Upper lobe of right lung (tissue), 1 donor: ENCODE data around the gene USP6. TPM values are rescaled to one million over a fixed set of nuclear protein-coding genes. Genes with fewer than 3 reads are reported as not detected.

Source experiments
- ATAC-seq: fragments of 200-7000 bp; cut with Tn5 transposase; one replicate; pipeline ENCODE4 v1.9.1; 2020; ENCODE audit warnings: mild to moderate bottlenecking, moderate library complexity
- DNase-seq: peaks from one replicate; pipeline ENCODE4 v3.0.0-alpha.2; 2020
- H3K27ac ChIP-seq: fragments of 200-600 bp; one replicate; pipeline ENCODE4 v1.8.0; 2022
- H3K27me3 ChIP-seq: fragments of 200-600 bp; one replicate; pipeline ENCODE4 v1.8.0; 2022; ENCODE audit warnings: mild to moderate bottlenecking
- H3K36me3 ChIP-seq: fragments of 200-600 bp; one replicate; pipeline ENCODE4 v1.8.0; 2022
- H3K4me1 ChIP-seq: fragments of 200-600 bp; one replicate; pipeline ENCODE4 v1.8.0; 2022
- H3K4me3 ChIP-seq: fragments of 200-600 bp; one replicate; pipeline ENCODE4 v1.8.0; 2022; ENCODE audit warnings: mild to moderate bottlenecking
- H3K9me3 ChIP-seq: fragments of 200-600 bp; one replicate; pipeline ENCODE4 v1.8.0; 2022
- CTCF ChIP-seq: fragments of 200-600 bp; IDR thresholded peaks from one replicate; pipeline ENCODE4 v1.8.0; 2022; ENCODE audit warnings: antibody characterized with exemption
- intact Hi-C: fragments of 100-400 bp; cut with DNase I; formaldehyde crosslinking; loops from one replicate; pipeline ENCODE4 v1.11.0; 2022
- total RNA-seq: library from RNA; stranded (reverse); fragmentation: NEBNext Ultra II Directional; extraction: Animal tissue kit (Norgen Biotek cat#: 25700); gene quantifications from one replicate; pipeline ENCODE4 v1.2.1, GENCODE V29; 2021
- donor health status: DM: no; HTN: yes; CAD: no; lungs with severe emphysema.

USP6 gene
- total RNA-seq, 1 donor from 2014 or later, result 0.14 TPM

- Histone ChIP-seq H3K4me1 (no peaks in the 10 kb centered on the region), H3K9me3 (no peaks in the 10 kb centered on the region), H3K4me3 (no peak overlapping the region), H3K36me3 (no peaks in the 10 kb centered on the region), H3K27ac (no peak overlapping the region), H3K27me3 (no peaks in the 10 kb centered on the region)
- no peak for ATAC-seq
- DNase-seq, result no peak
- intact Hi-C loops, result no loop called here
- no peak for TF ChIP-seq CTCF
Observed at GRCh38 chr17:5200360-5200759, 84.5 kb downstream of the USP6 start.

- Histone ChIP-seq H3K27me3 (no peaks in the 10 kb centered on the region), H3K36me3 (no peaks in the 10 kb centered on the region), H3K27ac (no peak overlapping the region), H3K4me1 (no peaks in the 10 kb centered on the region), H3K4me3 (no peak overlapping the region), H3K9me3 (no peaks in the 10 kb centered on the region)
- TF ChIP-seq CTCF, result no peak
- intact Hi-C loops, result no loop called here
- no peak for DNase-seq
- no peak for ATAC-seq
Observed at GRCh38 chr17:5201011-5201410, 85.2 kb downstream of the USP6 start.

DNA sequence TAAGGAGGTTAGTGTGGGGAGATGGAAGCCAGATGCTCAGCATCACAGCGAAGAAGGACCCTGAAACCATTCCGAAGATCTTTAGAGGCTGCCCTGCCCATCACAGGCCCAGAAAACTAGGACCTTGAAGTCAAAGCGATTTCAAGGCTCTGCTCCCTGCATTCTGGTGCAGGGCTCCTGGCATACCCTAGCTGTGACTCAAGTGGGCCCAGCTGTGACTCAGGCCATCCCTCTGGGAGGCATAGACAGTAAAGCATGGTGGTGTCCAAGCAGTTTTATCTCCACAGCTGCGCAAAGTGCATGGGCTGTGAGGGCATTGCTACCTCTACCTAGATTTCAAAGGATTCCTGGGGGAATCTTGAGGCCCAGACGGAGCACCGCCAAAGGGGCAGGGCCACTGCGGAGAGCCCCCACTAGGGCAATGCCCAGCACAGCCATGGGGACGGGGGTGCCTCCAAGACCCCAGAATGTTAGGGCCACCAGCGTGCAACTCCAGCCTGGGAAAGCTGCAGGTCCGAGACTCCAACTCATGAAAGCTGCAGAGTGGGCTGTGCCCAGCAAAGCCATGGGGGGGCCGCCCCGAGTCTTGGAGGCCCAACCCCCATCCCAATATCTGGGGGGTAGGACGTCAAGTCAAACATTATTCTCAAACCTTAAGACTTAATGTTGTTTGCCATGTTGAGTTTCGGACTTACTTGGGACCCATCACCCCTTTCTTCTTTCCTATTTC, 87.5 kb downstream of the USP6 start:
- ATAC-seq, result no peak
- TF ChIP-seq CTCF, result no peak
- Histone ChIP-seq H3K27me3 (no peaks in the 10 kb centered on the region), H3K27ac (no peak overlapping the region), H3K4me3 (no peak overlapping the region), H3K4me1 (no peaks in the 10 kb centered on the region), H3K9me3 (no peaks in the 10 kb centered on the region), H3K36me3 (no peaks in the 10 kb centered on the region)
- intact Hi-C loops, result no loop called here
- no peak for DNase-seq

DNA sequence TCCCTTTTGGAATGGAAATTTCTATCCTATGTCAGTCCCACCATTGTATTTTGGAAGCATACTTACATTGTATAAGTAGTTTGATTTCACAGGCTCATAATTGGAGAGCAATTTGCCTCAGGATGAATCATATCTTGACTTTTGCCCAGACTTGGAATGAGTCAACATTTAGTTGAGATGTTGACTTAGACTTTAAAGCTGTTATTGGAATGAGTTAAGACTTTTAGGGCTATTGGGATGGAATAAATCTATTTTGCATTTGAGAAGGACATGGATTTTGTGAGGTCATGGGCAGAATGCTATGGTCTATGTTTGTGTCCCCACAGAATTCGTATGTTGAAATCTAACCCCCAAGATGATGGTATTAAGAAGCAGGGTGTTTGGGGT, 88.1 kb downstream of the USP6 start:
- no peak for ATAC-seq
- no peak for TF ChIP-seq CTCF

GRCh38 chr17:5209396-5209795, 93.6 kb downstream of the USP6 start:
- intact Hi-C loops, result no loop called here
- Histone ChIP-seq H3K27me3 (no peaks in the 10 kb centered on the region), H3K4me1 (no peaks in the 10 kb centered on the region), H3K4me3 (no peak overlapping the region), H3K9me3 (no peaks in the 10 kb centered on the region), H3K36me3 (peaks cover 16% of the 10 kb centered on the region), H3K27ac (no peak overlapping the region)
- ATAC-seq, result no peak
- DNase-seq, result no peak
- no peak for TF ChIP-seq CTCF

More for the DNA sequence above, 88.1 kb downstream of the USP6 start:
- no peak for DNase-seq
- no peaks in the 10 kb centered on the region for H3K36me3 ChIP-seq
- no peak overlapping the region for H3K27ac ChIP-seq
- no peaks in the 10 kb centered on the region for H3K4me1 ChIP-seq
- intact Hi-C loops, result no loop called here
- H3K4me3 ChIP-seq, result no peak overlapping the region
- H3K9me3 ChIP-seq, result no peaks in the 10 kb centered on the region
- no peaks in the 10 kb centered on the region for H3K27me3 ChIP-seq

DNA sequence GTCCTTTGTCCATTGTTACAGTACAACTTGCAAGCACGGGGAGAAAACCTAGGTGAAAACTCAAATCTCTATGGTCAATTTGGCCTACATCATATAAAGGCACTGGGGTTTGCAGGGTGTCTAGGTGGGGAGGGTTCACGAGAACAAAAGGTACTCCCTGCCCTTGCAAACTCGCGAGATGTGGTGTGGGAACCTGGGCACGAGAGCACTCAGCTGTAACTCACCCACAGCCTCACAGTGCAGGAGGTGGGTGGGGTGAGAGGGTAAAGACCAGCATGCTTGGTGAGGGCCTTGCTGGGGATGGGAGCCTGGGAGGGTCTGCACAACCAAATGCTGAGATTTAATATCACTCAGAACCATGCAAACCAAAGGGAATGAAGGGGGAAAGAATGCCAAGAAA, 94.3 kb downstream of the USP6 start:
- Histone ChIP-seq H3K27ac (no peak overlapping the region), H3K27me3 (no peaks in the 10 kb centered on the region), H3K36me3 (peaks cover 16% of the 10 kb centered on the region), H3K4me3 (no peak overlapping the region), H3K4me1 (no peaks in the 10 kb centered on the region), H3K9me3 (no peaks in the 10 kb centered on the region)
- TF ChIP-seq CTCF, result no peak
- DNase-seq (no peak), ATAC-seq (no peak)
- intact Hi-C loops, result no loop called here
